HepG2 (cell line): ENCODE data around the gene CCDC88C. TPM values are rescaled to one million over a fixed set of nuclear protein-coding genes. Genes with fewer than 3 reads are reported as not detected.

ENCODE experiments used
- ATAC-seq: fragments of 200-7000 bp; cut with Tn5 transposase; 3 replicates; pipeline ENCODE4 v1.9.1; 2020; ENCODE audit warnings: mild to moderate bottlenecking, moderate library complexity
- BruUV-seq: library from RNA; stranded (reverse); fragments of 400-500 nt; replicated peaks from 2 replicates; lab custom pipeline; 2021; lab: Mats Ljungman, UMichigan
- CTCF ChIA-PET: fragments of 300-600 bp; formaldehyde crosslinking; extraction: SDS; loops from one replicate; lab custom pipeline; 2021; ENCODE audit warnings: low total read pairs, inconsistent platforms, low intra/inter-chr PET ratio; lab: Yijun Ruan, JAX
- POLR2A ChIA-PET: fragments of 350-600 bp; sonication (Branson Sonifier 250); formaldehyde crosslinking; loops from one replicate; lab custom pipeline; 2020; ENCODE audit warnings: antibody characterized with exemption, inconsistent platforms; lab: Yijun Ruan, JAX
- DNase-seq: peaks from one replicate; pipeline ENCODE4 v3.0.0-alpha.2; 2015; ENCODE audit warnings: low spot score
- FAIRE-seq: peaks from 3 replicates; lab custom pipeline; 2011; peaks lifted over from hg19 to GRCh38; lab: Jason Lieb, UNC
- H2AFZ ChIP-seq: one replicate; pipeline ENCODE4 v1.6.1; 2011; ENCODE audit warnings: low read length, inconsistent platforms
- H3K27ac ChIP-seq: fragments of 300-600 bp; 3 replicates; pipeline ENCODE4 v1.8.0; 2011; ENCODE audit warnings: mixed run types, mild to moderate bottlenecking, mixed read lengths, low read length, inconsistent platforms; ENCODE audit not compliant: insufficient read depth; ENCODE audit errors: extremely low read length
- H3K27me3 ChIP-seq, 2 experiments: fragments of 200-600 bp in 1 of 2; 2 replicates in 1 of 2; 3 replicates in 1 of 2; pipeline versions ENCODE4 v1.6.0 to v1.8.0; 2011; ENCODE audit warnings: low read length in 2 of 2, mild to moderate bottlenecking in 2 of 2, moderate library complexity in 2 of 2, inconsistent platforms in 1 of 2; ENCODE audit not compliant: insufficient read depth in 2 of 2, control insufficient read depth in 1 of 2
- H3K36me3 ChIP-seq, 2 experiments: fragments of 200-600 bp in 1 of 2; replicated peaks in 1 of 2; 2 replicates in 1 of 2; 3 replicates in 1 of 2; pipeline versions ENCODE4 v1.5.1 to v1.8.0; 2011; ENCODE audit warnings: low read length in 2 of 2, inconsistent platforms in 1 of 2; ENCODE audit not compliant: insufficient read depth in 2 of 2, control insufficient read depth in 1 of 2
- H3K4me1 ChIP-seq: 2 replicates; pipeline ENCODE4 v1.5.1; 2012; ENCODE audit warnings: low read length, inconsistent platforms; ENCODE audit not compliant: insufficient read depth
- H3K4me2 ChIP-seq: 2 replicates; pipeline ENCODE4 v1.6.0; 2011; ENCODE audit warnings: low read depth, low read length, inconsistent platforms
- H3K4me3 ChIP-seq, 3 experiments: fragments of 200-600 bp in 1 of 3; sonication (generic), shearing (Covaris generic) in 1 of 3; replicated peaks in 1 of 3; 2 replicates each; pipeline ENCODE4 v1.5.1; 2011 to 2016; ENCODE audit warnings: low read length in 3 of 3, inconsistent platforms in 2 of 3, low read depth in 2 of 3, mild to moderate bottlenecking in 2 of 3, control low read depth in 1 of 3, mixed read lengths in 1 of 3; ENCODE audit not compliant: insufficient read depth in 1 of 3
- H3K79me2 ChIP-seq: one replicate; pipeline ENCODE4 v1.6.1; 2011; ENCODE audit warnings: low read length, inconsistent platforms; ENCODE audit not compliant: insufficient read depth
- H3K9ac ChIP-seq: 2 replicates; pipeline ENCODE4 v1.6.0; 2011; ENCODE audit warnings: mild to moderate bottlenecking, low read depth, low read length, inconsistent platforms; ENCODE audit not compliant: insufficient read depth
- H3K9me3 ChIP-seq: 2 replicates; pipeline ENCODE4 v1.5.1; 2012; ENCODE audit warnings: mild to moderate bottlenecking, low read length
- H4K20me1 ChIP-seq: 2 replicates; pipeline ENCODE4 v1.6.0; 2011; ENCODE audit warnings: inconsistent platforms, mild to moderate bottlenecking, low read length, moderate library complexity; ENCODE audit not compliant: insufficient read depth
- ATAD3A ChIP-seq: sonication (generic); formaldehyde crosslinking; IDR thresholded peaks from 2 replicates; pipeline ENCODE4 v1.4.0; 2020; ENCODE audit warnings: missing genetic modification reagents
- JUNB ChIP-seq: sonication (generic); formaldehyde crosslinking; IDR thresholded peaks from 2 replicates; pipeline ENCODE4 v1.8.0; 2022; ENCODE audit warnings: missing genetic modification reagents, mild to moderate bottlenecking, borderline replicate concordance
- TP53 ChIP-seq: sonication (generic); formaldehyde crosslinking; conservative IDR thresholded peaks from 2 replicates; pipeline ENCODE4 v1.4.0; 2020; ENCODE audit warnings: missing genetic modification reagents
- ZNF768 ChIP-seq: sonication (generic); formaldehyde crosslinking; IDR thresholded peaks from 2 replicates; pipeline ENCODE4 v1.4.0; 2020; ENCODE audit warnings: missing genetic modification reagents
- whole genome bisulfite sequencing: methylation state at CpG from one replicate; pipeline ENCODE4 v1.1.6; 2017; ENCODE audit warnings: low lambda C conversion rate; 5-methylcytosine and 5-hydroxymethylcytosine counted together
- in situ Hi-C: cut with HindIII; loops from 2 replicates; pipeline ENCODE4 v1.10.0; 2017; ENCODE audit warnings: low pct_unique_long_range_greater_than_20kb; ENCODE audit not compliant: extremely low pct_ligation_motif_present
- intact Hi-C: fragments of 100-400 bp; cut with micrococcal nuclease; formaldehyde crosslinking; loops from one replicate; pipeline ENCODE4 v1.10.0; 2022; ENCODE audit not compliant: unreplicated experiment
- polyA plus RNA-seq, 8 experiments: library from polyadenylated mRNA; depleted of rRNA in 3 of 8; stranded (reverse) in 7 of 8; unstranded in 1 of 8; fragments of >200 nt; fragmentation: Illumina TruSeq in 4 of 8; extraction: Trizol in 4 of 8; gene quantifications; 2 replicates each; pipeline versions ENCODE4 v1.2.1 to v1.2.3, GENCODE V29; 2011 to 2016; ENCODE audit warnings: low read depth in 4 of 8, missing spikeins in 1 of 8, mixed read lengths in 1 of 8; ENCODE audit not compliant: insufficient read depth in 1 of 8
- total RNA-seq, 5 experiments: library from RNA; depleted of rRNA; stranded (reverse); fragments of >200 nt; fragmentation: Illumina TruSeq; extraction: Trizol; gene quantifications; 2 replicates each; pipeline ENCODE4 v1.2.3, GENCODE V29; 2016; ENCODE audit warnings: low read depth in 1 of 5
- TF ChIP-seq, protein P1 (sequence below): sonication (generic); formaldehyde crosslinking; IDR thresholded peaks from 2 replicates; pipeline ENCODE4 v1.5.0; 2020; ENCODE audit warnings: mild to moderate bottlenecking, missing genetic modification reagents, moderate library complexity

CCDC88C gene
- total and polyA plus RNA-seq, 2 of the 13 experiments (the other 11 are each of a cell fraction or from before 2014, with no cell fraction given) = 3.6 to 11.7 TPM

DNA sequence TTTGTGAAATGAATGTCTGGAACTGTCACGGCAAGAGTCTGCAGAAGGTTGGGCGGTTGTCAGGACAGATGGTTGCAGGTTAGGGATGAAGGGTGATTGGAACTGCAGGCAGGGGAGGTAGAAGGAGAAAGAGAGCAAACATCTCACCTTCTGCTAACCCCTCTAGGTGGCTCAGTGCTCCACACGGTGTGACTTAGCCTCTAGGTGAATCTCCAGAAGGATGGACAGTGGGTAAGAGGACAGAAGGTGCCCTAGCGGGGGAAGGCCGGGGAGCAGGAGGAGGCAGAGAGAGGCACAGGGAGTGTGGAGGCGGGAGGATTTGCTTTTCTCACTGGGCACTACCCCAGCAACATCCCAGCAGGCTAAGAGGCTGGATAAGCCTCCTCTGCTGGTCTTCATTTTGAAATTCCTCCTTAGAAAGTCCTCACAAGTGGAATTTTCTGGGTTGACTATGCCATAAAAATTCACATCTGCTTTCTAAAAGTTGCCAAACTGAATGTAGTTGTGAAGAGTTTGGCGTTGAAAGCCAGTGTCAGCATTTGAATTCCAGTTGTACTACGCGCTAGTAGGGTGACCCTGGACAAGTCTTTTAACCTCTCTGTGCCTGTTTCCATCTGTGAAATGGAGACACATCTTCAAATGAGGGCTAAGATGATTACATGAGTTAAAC, 162.5 kb downstream of the CCDC88C start:
- intact Hi-C loops = no loop called here
- in situ Hi-C loops = no loop called here

DNA sequence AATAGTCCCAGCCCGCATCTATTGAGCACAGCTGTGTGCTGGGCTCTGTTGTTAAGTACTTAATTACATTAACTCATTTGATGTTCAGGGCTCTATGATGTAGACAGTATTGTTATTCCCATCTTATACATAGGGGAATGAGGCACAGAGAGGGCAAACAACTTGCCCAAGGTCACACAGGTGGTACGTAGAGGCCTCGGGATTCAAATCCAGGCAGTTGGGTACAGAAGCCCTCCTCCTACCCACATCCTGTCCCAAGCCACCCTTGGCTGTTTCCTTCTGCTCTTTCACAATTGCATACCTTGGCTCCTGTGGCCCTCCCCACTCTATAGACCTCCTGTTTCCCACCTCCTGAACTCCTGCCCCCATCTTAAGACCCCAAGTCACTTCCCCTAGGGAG, 163.2 kb downstream of the CCDC88C start:
- Histone ChIP-seq H3K27me3 (peaks cover 12 to 50% of the 10 kb centered on the region in 2 experiments), H3K9ac (no peak overlapping the region), H4K20me1 (no peaks in the 10 kb centered on the region), H3K4me1 (peaks cover 25% of the 10 kb centered on the region), H3K4me2 (no peak overlapping the region), H3K4me3 (no peak overlapping the region), H2AFZ (no peak overlapping the region), H3K36me3 (no peaks in the 10 kb centered on the region), H3K27ac (no peak overlapping the region), H3K79me2 (no peaks in the 10 kb centered on the region), H3K9me3 (no peaks in the 10 kb centered on the region)
- ChIA-PET CTCF (no interaction called here), POLR2A (no interaction called here)
- intact Hi-C loops = no loop called here
- no peak; the same call in 2 of the 3 replicates for ATAC-seq
- no TSS peak for BruUV-seq
- WGBS = 40% methylated on average over 3 of the region's 3 CpGs
- no peak for FAIRE-seq
- no peak for DNase-seq
- in situ Hi-C loops = no loop called here
- no peak for TF ChIP-seq ATAD3A (CRISPR knock-in tag)
- peak; percentile 54; the same call in 1 of the 2 replicates for TF ChIP-seq ZNF768 (CRISPR knock-in tag)
- no peak for TF ChIP-seq TP53 (CRISPR knock-in tag)

More for the DNA sequence above, 162.5 kb downstream of the CCDC88C start:
- DNase-seq (no peak), ATAC-seq (peak; percentile 19)
- H2AFZ ChIP-seq = no peak overlapping the region
- H3K36me3 ChIP-seq = no peaks in the 10 kb centered on the region
- WGBS = 22% methylated on average over 9 of the region's 9 CpGs
- no peak for TF ChIP-seq JUNB
- TF ChIP-seq, protein P1, sequence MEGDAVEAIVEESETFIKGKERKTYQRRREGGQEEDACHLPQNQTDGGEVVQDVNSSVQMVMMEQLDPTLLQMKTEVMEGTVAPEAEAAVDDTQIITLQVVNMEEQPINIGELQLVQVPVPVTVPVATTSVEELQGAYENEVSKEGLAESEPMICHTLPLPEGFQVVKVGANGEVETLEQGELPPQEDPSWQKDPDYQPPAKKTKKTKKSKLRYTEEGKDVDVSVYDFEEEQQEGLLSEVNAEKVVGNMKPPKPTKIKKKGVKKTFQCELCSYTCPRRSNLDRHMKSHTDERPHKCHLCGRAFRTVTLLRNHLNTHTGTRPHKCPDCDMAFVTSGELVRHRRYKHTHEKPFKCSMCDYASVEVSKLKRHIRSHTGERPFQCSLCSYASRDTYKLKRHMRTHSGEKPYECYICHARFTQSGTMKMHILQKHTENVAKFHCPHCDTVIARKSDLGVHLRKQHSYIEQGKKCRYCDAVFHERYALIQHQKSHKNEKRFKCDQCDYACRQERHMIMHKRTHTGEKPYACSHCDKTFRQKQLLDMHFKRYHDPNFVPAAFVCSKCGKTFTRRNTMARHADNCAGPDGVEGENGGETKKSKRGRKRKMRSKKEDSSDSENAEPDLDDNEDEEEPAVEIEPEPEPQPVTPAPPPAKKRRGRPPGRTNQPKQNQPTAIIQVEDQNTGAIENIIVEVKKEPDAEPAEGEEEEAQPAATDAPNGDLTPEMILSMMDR (CRISPR knock-in tag) = peak; percentile 28
- TF ChIP-seq, all 625 proteins: peak for 1
- no peak overlapping the region for H3K9ac ChIP-seq
- no peak overlapping the region for H3K27ac ChIP-seq
- H3K27me3 ChIP-seq = peaks cover 11 to 54% of the 10 kb centered on the region in 2 experiments
- no TSS peak for BruUV-seq
- FAIRE-seq = no peak
- H3K79me2 ChIP-seq = no peaks in the 10 kb centered on the region
- H3K4me2 ChIP-seq = no peak overlapping the region
- CTCF ChIA-PET = no interaction called here
- H3K4me1 ChIP-seq = peaks cover 18% of the 10 kb centered on the region
- H3K4me3 ChIP-seq = no peak overlapping the region
- H3K9me3 ChIP-seq = no peaks in the 10 kb centered on the region
- POLR2A ChIA-PET = no interaction called here
- no peaks in the 10 kb centered on the region for H4K20me1 ChIP-seq
